HepG2 (cell line): Measurements from ENCODE around the gene EFS. TPM values are rescaled to one million over a fixed set of nuclear protein-coding genes. Genes with fewer than 3 reads are reported as not detected.
A peak's percentile ranks its signal among the peaks of the same experiment; 100 is the strongest.

Source experiments
- ARID4A ChIP-seq: sonication (generic); formaldehyde crosslinking; IDR thresholded peaks from 2 replicates; pipeline ENCODE4 v1.5.0; 2020; ENCODE audit warnings: mild to moderate bottlenecking, missing genetic modification reagents, borderline replicate concordance
- CBX2 ChIP-seq, 2 experiments: fragments of 200-600 bp in 1 of 2; sonication (generic); formaldehyde crosslinking in 1 of 2; IDR thresholded peaks; 2 replicates each; pipeline versions ENCODE4 v1.7.0 to v1.8.1; 2018 to 2022; ENCODE audit warnings: low read depth in 2 of 2, low read length in 1 of 2, mild to moderate bottlenecking in 1 of 2, missing genetic modification reagents in 1 of 2
- GFI1 ChIP-seq: sonication (generic); formaldehyde crosslinking; IDR thresholded peaks from 2 replicates; pipeline ENCODE4 v1.5.0; 2020; ENCODE audit warnings: missing genetic modification reagents, mild to moderate bottlenecking, borderline replicate concordance
- GLI4 ChIP-seq: sonication (generic); formaldehyde crosslinking; IDR thresholded peaks from 2 replicates; pipeline ENCODE4 v1.5.1; 2020; ENCODE audit warnings: missing genetic modification reagents, mild to moderate bottlenecking, moderate library complexity, borderline replicate concordance
- KMT2B ChIP-seq: IDR thresholded peaks from 2 replicates; pipeline ENCODE4 v1.6.1; 2016; ENCODE audit warnings: missing genetic modification reagents, missing compliant biosample characterization
- MIER2 ChIP-seq: IDR thresholded peaks from 2 replicates; pipeline ENCODE4 v1.6.1; 2016; ENCODE audit warnings: missing biosample characterization, missing genetic modification reagents
- REXO4 ChIP-seq: sonication (generic); formaldehyde crosslinking; IDR thresholded peaks from 2 replicates; pipeline ENCODE4 v1.8.0; 2022; ENCODE audit warnings: missing genetic modification reagents, mild to moderate bottlenecking, borderline replicate concordance
- SSRP1 ChIP-seq: IDR thresholded peaks from 2 replicates; pipeline ENCODE4 v1.6.1; 2016; ENCODE audit warnings: control low read depth
- TBL1XR1 ChIP-seq: fragments of 150-350 bp; IDR thresholded peaks from 2 replicates; pipeline ENCODE4 v1.6.1; 2014; ENCODE audit warnings: borderline replicate concordance, low read length; ENCODE audit not compliant: partially characterized antibody
- ZBTB44 ChIP-seq: sonication (generic); formaldehyde crosslinking; IDR thresholded peaks from 2 replicates; pipeline ENCODE4 v1.4.0; 2020; ENCODE audit warnings: missing genetic modification reagents
- ZNF510 ChIP-seq: sonication (generic); formaldehyde crosslinking; IDR thresholded peaks from 2 replicates; pipeline ENCODE4 v1.4.0; 2020; ENCODE audit warnings: low read depth, mild to moderate bottlenecking, missing genetic modification reagents
- ZNF547 ChIP-seq: sonication (generic); formaldehyde crosslinking; IDR thresholded peaks from 2 replicates; pipeline ENCODE4 v1.5.1; 2020; ENCODE audit warnings: mild to moderate bottlenecking, missing genetic modification reagents
- ZNF879 ChIP-seq: sonication (generic); formaldehyde crosslinking; IDR thresholded peaks from 2 replicates; pipeline ENCODE4 v1.8.1; 2023; ENCODE audit warnings: missing genetic modification reagents
- polyA plus RNA-seq, 8 experiments: library from polyadenylated mRNA; depleted of rRNA in 3 of 8; stranded (reverse) in 7 of 8; unstranded in 1 of 8; fragments of >200 nt; fragmentation: Illumina TruSeq in 4 of 8; extraction: Trizol in 4 of 8; gene quantifications; 2 replicates each; pipeline versions ENCODE4 v1.2.1 to v1.2.3, GENCODE V29; 2011 to 2016; ENCODE audit warnings: low read depth in 4 of 8, missing spikeins in 1 of 8, mixed read lengths in 1 of 8; ENCODE audit not compliant: insufficient read depth in 1 of 8
- total RNA-seq, 5 experiments: library from RNA; depleted of rRNA; stranded (reverse); fragments of >200 nt; fragmentation: Illumina TruSeq; extraction: Trizol; gene quantifications; 2 replicates each; pipeline ENCODE4 v1.2.3, GENCODE V29; 2016; ENCODE audit warnings: low read depth in 1 of 5
- TF ChIP-seq, protein P1 (sequence below): sonication (generic); formaldehyde crosslinking; IDR thresholded peaks from 2 replicates; pipeline ENCODE4 v1.5.1; 2020; ENCODE audit warnings: mild to moderate bottlenecking, moderate library complexity, missing genetic modification reagents
- TF ChIP-seq, protein P2 (sequence below): sonication (generic); formaldehyde crosslinking; conservative IDR thresholded peaks from 2 replicates; pipeline ENCODE4 v1.8.0; 2022; ENCODE audit warnings: mild to moderate bottlenecking, moderate library complexity, missing genetic modification reagents

Gene EFS
- total and polyA plus RNA-seq, 2 of the 13 experiments (the other 11 are each of a cell fraction or from before 2014, with no cell fraction given): not detected

DNA sequence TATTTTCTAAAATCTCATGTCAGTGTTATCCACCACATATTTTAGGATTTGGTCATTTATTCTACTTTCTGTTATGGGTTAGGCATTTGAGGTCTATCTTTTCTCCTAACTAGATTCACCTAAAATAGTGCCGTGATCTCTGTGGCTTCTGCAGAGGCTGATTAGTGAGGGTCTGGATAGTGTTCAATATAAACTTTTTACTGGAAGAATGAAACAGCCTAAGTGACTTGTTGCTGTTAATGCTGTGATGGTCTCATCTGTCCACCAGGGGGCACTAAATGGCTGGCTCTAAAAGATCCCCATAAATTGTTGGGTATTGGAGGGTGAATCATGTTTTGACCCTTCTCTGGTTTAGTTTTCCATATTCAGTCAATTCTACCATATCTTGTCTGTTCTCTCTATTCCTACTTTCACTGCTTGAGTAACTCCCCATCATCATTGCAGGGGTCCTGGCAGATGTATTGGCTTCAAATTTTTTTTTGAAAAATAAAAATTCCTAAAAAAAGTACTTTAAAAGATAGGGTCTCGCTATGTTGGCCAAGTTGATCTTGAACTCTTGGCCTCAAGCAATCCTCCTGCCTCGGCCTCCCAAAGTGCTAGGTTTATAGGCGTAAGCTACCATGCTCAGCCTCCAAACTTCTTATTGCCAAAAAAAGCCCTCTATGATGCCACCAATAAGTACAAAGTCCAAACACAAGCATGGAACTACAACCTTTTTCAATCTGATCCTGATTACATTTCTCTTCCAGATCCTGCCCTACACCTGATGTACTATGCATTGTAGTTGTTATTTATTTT lies 36.8 kb downstream of the EFS start (continued):
- TF ChIP-seq, protein P1, sequence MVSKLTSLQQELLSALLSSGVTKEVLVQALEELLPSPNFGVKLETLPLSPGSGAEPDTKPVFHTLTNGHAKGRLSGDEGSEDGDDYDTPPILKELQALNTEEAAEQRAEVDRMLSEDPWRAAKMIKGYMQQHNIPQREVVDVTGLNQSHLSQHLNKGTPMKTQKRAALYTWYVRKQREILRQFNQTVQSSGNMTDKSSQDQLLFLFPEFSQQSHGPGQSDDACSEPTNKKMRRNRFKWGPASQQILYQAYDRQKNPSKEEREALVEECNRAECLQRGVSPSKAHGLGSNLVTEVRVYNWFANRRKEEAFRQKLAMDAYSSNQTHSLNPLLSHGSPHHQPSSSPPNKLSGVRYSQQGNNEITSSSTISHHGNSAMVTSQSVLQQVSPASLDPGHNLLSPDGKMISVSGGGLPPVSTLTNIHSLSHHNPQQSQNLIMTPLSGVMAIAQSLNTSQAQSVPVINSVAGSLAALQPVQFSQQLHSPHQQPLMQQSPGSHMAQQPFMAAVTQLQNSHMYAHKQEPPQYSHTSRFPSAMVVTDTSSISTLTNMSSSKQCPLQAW (CRISPR knock-in tag): 0 out of 2 replicates have a peak, but pooled peaks have one; percentile 22
- TF ChIP-seq KMT2B (CRISPR knock-in tag) (peak; percentile 42; the same call in 1 of the 2 replicates), ZNF547 (CRISPR knock-in tag) (peak; percentile 63; the same call in 1 of the 2 replicates), ZBTB44 (CRISPR knock-in tag) (peak; percentile 76; the same call in 1 of the 2 replicates), ZNF510 (CRISPR knock-in tag) (no peak), CBX2 (IDR thresholded peaks at IDR 0.05; ENCODE audit: low read depth, low read length) (no peak), CBX2 (CRISPR knock-in tag; IDR thresholded peaks at IDR 0.05; ENCODE audit: low read depth) (0 out of 2 replicates have a peak, but pooled peaks have one; percentile 19), REXO4 (CRISPR knock-in tag) (no peak), GFI1 (no peak), ZNF879 (CRISPR knock-in tag) (no peak), MIER2 (CRISPR knock-in tag) (0 out of 2 replicates have a peak, but pooled peaks have one; percentile 37), GLI4 (CRISPR knock-in tag) (0 out of 2 replicates have a peak, but pooled peaks have one; percentile 78), TBL1XR1 (peak; percentile 48), ARID4A (CRISPR knock-in tag) (peak; percentile 30; the same call in 1 of the 2 replicates), SSRP1 (CRISPR knock-in tag) (0 out of 2 replicates have a peak, but pooled peaks have one; percentile 64)
- TF ChIP-seq, protein P2, sequence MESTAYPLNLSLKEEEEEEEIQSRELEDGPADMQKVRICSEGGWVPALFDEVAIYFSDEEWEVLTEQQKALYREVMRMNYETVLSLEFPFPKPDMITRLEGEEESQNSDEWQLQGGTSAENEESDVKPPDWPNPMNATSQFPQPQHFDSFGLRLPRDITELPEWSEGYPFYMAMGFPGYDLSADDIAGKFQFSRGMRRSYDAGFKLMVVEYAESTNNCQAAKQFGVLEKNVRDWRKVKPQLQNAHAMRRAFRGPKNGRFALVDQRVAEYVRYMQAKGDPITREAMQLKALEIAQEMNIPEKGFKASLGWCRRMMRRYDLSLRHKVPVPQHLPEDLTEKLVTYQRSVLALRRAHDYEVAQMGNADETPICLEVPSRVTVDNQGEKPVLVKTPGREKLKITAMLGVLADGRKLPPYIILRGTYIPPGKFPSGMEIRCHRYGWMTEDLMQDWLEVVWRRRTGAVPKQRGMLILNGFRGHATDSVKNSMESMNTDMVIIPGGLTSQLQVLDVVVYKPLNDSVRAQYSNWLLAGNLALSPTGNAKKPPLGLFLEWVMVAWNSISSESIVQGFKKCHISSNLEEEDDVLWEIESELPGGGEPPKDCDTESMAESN (CRISPR knock-in tag): peak; percentile 89
